ENCODE results near the gene EDDM3A.

EDDM3A gene

DNA sequence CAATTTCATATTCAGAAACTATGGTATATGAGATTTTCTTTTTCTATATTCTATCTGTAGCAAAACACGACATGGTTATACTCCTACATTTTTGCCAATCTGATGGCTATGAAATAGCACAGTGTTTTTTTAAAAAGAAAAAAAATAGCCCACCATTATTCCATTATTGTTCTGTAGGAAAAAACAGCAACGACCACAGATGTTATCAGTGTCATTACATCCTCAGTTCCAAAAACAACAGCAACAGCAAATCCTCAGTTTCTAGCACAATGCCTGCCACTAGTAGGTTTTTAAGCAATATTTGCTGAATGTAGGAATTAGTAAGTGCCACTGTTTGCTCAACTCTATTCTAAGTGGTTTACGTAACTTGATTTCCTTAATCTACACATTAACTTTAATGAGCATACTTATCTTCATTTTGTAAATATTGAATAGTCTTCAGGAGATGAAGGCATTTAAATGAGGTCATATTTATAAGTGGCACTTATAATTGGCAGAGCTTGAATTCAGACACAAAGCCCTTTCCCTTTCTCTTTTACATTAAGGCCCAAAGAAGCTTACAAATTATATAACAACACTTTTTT is 43.6 kb downstream of the EDDM3A start:
- DNase-seq (ENCODE audit: low read depth), result no peak

DNA sequence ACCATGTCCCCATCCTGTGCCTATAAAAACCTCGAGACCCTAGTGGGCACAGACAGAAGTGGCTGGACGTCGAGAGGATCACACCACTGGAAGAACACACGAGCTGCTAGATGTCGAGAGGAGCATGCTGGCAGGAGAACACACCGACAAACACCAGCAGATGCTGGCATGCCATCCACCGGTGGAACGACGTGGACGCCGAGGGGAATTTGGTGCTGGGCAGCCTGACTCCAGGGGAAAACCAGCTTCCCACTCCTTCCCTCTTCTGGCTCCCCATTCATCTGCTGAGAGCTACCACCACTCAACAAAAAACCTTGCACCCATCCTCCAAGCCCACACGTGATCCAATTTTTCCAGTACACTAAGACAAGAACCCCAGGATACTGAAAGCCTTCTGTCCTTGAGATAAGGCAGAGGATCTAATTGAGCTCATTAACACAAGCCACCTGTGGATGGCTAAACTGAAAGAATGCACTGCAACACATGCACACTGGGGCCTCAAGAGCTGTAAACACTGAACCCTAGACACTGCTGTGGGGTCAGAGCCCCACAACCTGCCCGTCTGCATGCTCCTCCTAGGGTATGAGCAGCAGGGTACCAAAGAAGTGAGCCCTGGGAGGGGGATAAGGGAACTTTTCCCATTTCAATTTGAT is 44.9 kb downstream of the EDDM3A start:
- DNase-seq (ENCODE audit: low read depth), result no peak

DNA sequence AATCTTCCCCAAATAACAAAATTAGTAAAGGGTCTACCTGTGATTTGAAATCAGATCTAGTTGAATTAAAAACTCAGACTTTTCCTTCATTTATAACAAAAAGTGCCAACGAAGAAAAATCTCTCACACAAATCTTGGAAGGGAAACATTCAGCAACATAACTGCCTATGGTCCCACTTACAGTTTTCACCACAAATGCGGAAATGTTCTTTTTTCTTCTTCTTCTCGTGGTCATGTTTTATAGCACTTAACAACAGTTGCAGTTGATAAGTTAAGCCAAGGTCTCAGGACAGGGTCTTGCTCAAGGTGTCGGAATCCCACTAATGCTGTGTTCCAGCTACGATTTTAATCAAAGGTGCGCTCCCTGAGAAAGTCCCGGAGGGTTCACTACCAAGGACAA is 45.5 kb downstream of the EDDM3A start:
- no peak for DNase-seq (ENCODE audit: low read depth)

DNA sequence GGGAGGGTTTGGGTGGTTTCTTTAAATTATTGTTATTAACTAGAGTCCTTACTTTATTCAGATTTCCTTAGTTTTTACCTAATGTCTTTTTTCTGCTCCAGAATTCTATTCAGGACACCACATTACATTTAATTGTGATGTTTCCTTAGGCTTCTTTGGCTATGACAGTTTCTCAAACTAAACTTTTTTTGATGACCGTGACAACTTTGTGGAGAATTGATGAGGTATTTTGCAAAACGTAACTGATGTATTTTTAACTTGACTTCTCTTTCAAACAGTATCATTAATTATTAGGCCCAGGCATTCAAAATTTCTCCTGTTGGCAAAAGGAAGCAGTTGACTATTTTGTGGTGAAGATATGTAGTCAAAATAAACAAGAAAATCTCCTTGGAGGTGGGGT is 45.9 kb downstream of the EDDM3A start:
- no peak for DNase-seq (ENCODE audit: low read depth)

DNA sequence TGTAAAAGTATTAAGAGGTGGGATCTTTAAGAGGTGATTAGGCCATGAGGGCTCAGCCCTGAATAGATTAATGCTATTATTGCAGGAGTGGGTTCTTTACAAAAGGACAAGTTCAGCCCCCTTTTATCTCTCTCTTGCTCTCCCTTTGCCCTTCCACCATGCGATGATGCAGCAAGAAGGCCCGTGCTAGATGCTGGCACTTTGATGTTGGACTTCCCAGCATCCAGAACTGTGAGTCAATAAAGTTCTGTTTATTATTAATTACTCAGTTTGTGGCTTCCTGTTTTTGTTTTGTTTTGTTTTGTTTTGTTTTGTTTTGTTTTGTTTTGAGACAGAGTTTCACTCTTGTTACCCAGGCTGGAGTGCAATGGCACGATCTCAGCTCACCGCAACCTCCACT is 46.9 kb downstream of the EDDM3A start:
- no peak for DNase-seq (ENCODE audit: low read depth)

DNA sequence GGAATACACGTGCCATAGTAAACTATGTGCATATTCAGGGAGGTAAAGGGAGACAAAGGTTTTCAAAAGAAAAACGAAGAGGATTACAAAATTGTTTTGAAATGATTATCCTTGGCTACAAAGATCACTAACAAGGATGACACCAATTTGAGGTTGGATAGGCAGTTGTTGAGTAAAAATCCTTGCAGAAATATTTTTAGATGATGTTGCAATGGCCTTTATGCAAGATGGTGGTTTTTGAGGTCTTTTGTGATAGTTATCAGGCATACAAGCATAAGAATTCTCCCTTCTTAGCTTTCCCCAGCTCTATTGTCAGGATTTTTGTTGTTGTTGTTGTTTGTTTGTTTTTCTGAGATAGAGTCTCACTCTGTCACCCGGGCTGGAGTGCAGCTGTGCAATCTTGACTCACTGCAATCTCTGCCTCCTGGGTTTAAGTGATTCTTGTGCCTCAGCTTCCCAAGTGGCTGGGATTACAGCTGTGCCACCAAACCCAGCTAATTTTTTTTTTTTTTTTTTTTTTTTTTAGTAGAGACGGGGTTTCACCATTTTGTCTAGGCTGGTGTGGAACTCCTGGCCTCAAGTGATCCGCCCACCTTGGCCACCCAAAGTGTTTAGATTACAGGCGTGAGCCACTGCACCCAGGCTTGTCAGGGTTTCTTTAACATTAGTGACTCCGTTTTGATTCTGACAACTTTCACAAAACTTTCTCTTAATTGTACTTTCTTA is 49.1 kb downstream of the EDDM3A start:
- no peak for DNase-seq (ENCODE audit: low read depth)

DNA sequence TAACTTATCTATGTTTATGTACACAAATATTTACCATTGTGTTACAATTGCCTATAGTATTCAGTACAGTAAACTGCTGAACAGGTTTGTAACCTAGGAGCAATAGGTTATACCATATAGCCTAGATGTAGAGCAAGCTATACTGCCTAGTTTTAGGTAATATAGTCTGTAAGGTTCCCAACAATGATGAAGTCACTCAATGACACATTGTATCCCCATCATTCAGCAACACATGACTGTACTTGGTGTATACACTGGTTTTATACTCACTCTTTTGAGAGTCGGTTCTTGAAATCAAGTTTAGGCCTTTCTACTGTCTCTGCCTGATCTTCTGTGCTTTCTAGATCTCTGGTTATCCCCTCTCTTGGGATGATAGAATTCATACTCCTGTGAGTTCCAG is 51.5 kb downstream of the EDDM3A start:
- DNase-seq (ENCODE audit: low read depth), result no peak

Measured in activated T-cell treated with anti-CD3 and anti-CD28 coated beads for 24 hours (primary cell).